Bronchial epithelial cell (primary cell): Measurements from ENCODE around the gene RFTN1. TPM values are rescaled to one million over a fixed set of nuclear protein-coding genes. Genes with fewer than 3 reads are reported as not detected.
A peak's percentile ranks its signal among the peaks of the same experiment; 100 is the strongest.

Experiments
- DNase-seq: peaks from one replicate; pipeline ENCODE4 v3.0.0-alpha.2; 2010; ENCODE audit warnings: low read depth
- FAIRE-seq: peaks from 2 replicates; lab custom pipeline; 2011; peaks lifted over from hg19 to GRCh38; lab: Jason Lieb, UNC
- H3K27me3 ChIP-seq: 2 replicates; pipeline ENCODE4 v1.5.1; 2011; ENCODE audit warnings: low read length; ENCODE audit not compliant: control insufficient read depth, insufficient read depth
- H3K36me3 ChIP-seq: 2 replicates; pipeline ENCODE4 v1.5.1; 2011; ENCODE audit warnings: low read length; ENCODE audit not compliant: control insufficient read depth, insufficient read depth
- H3K4me3 ChIP-seq: 2 replicates; pipeline ENCODE4 v1.5.1; 2011; ENCODE audit warnings: mild to moderate bottlenecking, low read depth, low read length, control low read depth
- CTCF ChIP-seq: IDR thresholded peaks from 2 replicates; pipeline ENCODE4 v1.5.1; 2011; ENCODE audit warnings: mild to moderate bottlenecking, moderate library complexity, low read length, control low read depth, inconsistent platforms; ENCODE audit not compliant: insufficient read depth, severe bottlenecking
- total RNA-seq: library from RNA; depleted of rRNA; stranded (reverse); fragments of >200 nt; gene quantifications from 2 replicates; pipeline ENCODE4 v1.2.1, GENCODE V29; 2014

RFTN1 gene
- total RNA-seq, 1 donor from 2014 or later: 9.2 TPM

GRCh38 chr3:16401273-16401672, 112.2 kb downstream of the RFTN1 start:
- TF ChIP-seq CTCF: no peak
- peaks cover 1% of the 10 kb centered on the region for H3K36me3 ChIP-seq
- H3K27me3 ChIP-seq: no peaks in the 10 kb centered on the region
- FAIRE-seq (no peak), DNase-seq (no peak)
- H3K4me3 ChIP-seq: no peak overlapping the region

GRCh38 chr3:16400106-16400931, 113.2 kb downstream of the RFTN1 start:
- no peak for TF ChIP-seq CTCF
- DNase-seq (no peak), FAIRE-seq (no peak)
- Histone ChIP-seq H3K36me3 (peaks cover 1% of the 10 kb centered on the region), H3K27me3 (no peaks in the 10 kb centered on the region), H3K4me3 (no peak overlapping the region)

GRCh38 chr3:16399473-16399872, 114.0 kb downstream of the RFTN1 start:
- FAIRE-seq: no peak

GRCh38 chr3:16398648-16399047, 114.9 kb downstream of the RFTN1 start:
- Histone ChIP-seq H3K4me3 (no peak overlapping the region), H3K27me3 (no peaks in the 10 kb centered on the region), H3K36me3 (peaks cover 1% of the 10 kb centered on the region)
- DNase-seq: no peak
- no peak for TF ChIP-seq CTCF
- no peak for FAIRE-seq

More at GRCh38 chr3:16399473-16399872, 114.0 kb downstream of the RFTN1 start:
- Histone ChIP-seq H3K36me3 (peaks cover 1% of the 10 kb centered on the region), H3K4me3 (no peak overlapping the region), H3K27me3 (no peaks in the 10 kb centered on the region)
- peak; percentile 50 for DNase-seq
- TF ChIP-seq CTCF: peak; percentile 13

- H3K36me3 ChIP-seq: peaks cover 1% of the 10 kb centered on the region
- FAIRE-seq (no peak), DNase-seq (no peak)
- H3K27me3 ChIP-seq: no peaks in the 10 kb centered on the region
- H3K4me3 ChIP-seq: no peak overlapping the region
- TF ChIP-seq CTCF: no peak
These were observed 117.3 kb downstream of the RFTN1 start for GRCh38 chr3:16396202-16396601.
